NCI-H2107 (cell line): Measurements from ENCODE around the gene ZCCHC7.

Source experiments
- DNase-seq: peaks from one replicate; lab custom pipeline; 2025; lab: John Stamatoyannopoulos, UW

The ZCCHC7 gene

DNA sequence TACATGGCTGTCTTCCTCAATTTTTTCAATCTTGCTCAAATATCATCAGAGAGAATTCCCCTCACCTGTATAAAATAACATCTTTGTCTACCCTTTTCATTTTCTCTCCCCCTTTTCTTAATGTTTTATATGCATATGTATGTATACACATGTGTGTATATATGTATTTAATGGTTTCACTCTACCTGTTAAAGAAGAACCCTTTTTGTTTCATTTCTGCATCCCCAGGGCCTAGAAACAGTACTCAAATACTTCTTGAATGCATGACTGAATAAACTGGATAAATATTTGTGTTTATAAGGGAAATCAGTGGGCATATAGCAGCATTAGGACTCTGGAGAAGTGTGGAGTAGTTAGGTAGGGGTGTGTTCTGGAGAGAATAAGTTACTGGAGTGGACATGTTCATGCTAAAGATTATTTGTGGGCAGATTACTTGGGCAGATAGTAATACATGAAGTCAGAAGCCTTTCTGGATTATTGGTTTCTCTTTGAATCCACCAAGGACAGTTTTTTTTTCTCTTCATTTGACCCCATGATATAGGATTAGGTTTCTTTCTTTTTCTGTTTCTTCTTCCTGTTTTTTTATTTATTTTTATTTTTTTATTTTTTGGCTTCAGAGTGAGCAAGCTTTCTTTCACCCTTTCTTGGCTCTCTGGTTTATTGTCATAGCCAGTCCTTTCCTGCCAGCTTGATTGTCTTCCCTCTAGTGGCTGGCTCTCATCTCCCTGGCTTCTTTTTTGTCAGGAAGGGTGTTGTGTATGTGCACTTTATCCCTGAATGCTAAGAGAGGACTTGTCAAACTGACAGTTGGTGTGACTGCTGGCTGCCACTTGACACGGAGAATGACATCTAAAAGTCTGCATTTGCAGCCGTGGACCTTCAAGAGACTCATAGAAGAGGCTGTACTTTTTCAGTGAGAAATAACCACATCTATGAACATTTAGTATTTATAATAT is 89.3 kb downstream of the ZCCHC7 start:
- DNase-seq, result peak; percentile 2

DNA sequence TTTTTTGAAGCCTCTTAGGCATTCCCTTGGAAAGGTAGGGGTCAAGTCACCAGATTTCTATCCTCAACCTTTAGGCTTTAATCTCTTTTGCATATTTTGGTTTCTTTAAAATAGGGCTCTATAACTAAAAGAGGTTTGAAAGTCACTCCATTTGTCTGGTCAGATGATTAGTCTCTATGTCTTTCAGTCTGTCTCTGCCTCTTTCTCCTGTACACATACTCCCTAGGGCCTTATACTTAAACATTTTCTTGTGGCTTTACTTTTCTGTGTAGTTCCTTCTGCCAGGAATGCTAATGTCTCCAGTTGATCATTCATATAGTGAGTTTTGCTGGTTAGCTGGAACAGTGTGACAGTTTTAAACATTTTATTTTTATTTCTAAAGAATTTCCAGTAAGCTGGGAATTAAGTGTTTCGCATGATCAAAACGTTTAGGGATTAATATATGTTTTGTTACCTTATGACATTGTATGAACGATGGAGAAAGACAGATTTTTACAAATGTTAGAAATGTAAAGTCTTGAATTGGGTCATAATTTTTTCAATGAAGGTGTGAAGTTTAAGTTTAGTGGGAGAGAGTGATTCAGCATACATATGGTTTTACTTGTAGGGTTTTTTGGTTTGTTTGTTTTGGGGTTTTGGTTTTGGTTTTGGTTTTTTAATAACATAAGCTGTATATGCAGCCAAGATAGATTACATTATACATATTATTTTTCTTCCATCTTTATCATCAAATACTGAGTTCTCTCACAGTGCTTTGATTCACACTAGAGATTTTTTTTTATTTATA is 90.6 kb downstream of the ZCCHC7 start:
- no peak for DNase-seq

DNA sequence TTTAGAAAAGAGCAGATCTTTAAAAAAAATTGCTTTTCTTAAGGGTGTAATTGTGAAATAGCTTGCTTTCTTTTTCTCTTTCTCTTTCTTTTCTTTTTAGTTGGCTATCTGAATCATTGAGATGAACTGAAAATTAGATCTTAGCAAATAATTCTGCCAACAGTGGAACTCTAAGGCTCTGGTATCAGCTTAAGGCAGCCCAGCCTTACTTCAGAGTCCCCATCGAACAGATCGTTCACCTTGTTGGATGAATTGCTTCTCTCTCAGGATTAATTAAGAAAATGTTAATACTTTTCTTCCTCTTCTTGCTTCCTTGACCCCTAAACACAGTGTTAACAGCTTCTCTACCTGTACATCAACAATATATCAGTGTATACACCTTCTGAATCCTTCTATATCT is 92.1 kb downstream of the ZCCHC7 start:
- no peak for DNase-seq

DNA sequence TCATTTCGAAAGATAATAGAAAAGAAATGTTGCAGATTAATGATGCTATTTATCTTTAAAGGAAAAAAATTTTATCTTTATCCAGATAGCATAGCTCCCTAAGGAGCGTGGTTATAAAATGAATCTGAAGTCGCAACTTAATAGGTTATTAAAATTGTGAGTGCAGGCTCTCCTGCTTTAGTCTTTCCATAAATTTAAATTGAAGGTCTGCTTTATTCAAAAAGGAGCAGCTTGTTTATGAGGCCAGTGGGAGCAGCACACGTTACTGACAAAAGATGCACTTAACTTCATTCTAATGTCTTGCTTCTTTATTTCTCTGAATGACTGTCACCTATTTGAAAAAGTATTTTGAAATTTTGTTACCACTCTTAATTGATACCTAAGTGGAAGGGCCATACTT is 95.0 kb downstream of the ZCCHC7 start:
- no peak for DNase-seq

DNA sequence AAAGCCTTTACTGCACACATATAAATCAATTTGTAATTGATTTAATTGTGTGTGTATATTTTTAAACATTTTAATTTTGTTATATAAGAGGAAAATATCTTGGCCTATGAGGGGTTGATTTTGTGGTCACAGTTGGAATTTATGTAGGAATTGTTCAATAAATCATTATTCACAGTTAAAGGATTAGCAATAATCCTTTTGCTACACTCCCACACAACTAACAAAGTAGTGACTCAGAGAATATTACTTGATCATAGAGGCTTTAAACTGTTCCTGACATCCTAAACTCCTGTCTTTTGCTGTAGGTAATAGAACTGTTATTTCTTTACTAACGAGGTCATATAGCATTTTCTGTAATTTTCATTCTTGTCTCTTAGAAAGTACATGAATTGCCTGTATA is 95.5 kb downstream of the ZCCHC7 start:
- DNase-seq, result no peak

DNA sequence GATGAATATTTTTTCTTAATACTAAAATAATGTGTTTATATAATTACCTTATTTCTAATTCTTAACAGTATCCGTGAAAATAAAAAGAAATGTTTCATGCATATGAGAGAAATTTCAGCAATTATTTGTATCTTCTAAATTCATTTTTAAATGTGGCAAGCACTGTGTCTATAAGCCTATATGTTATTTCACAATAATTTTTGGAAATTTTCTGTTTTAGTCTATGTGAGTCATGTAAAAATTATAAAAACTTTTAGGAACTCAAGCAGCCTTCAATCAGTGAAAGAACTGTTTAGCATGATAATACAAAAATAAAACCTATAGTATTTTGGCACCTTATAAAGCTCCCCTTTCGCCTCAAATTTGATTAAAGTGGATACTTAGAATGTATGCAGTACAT is 96.8 kb downstream of the ZCCHC7 start:
- no peak for DNase-seq

DNA sequence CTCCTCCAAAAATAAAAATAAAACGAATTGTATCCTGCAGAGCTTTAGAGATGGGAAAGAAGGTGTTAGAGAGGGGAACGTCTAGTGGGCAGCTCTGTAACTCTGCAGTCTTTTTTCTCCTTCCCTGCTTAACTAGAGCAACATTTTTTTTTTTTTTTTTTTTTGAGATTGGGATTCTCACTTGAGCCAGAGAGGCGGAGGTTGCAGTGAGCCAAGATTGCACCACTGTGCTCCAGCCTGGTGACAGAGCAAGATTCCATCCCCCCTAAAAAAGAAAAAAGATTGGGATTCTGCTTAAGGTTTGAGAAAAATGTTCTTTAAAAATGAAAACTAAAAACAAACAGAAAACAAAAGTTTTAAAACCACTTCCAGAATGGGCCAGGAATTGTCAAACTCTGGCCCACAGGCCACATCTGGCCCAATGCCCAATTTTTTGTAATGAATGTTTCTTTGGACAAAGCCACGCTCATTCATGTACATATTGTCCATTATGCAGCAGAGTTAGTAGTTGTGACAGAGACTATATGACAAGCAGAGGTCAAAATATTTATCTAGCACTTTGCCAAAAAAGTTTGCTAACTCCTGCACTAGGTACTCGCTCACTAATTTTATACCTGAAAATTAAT is 98.5 kb downstream of the ZCCHC7 start:
- DNase-seq, result no peak

DNA sequence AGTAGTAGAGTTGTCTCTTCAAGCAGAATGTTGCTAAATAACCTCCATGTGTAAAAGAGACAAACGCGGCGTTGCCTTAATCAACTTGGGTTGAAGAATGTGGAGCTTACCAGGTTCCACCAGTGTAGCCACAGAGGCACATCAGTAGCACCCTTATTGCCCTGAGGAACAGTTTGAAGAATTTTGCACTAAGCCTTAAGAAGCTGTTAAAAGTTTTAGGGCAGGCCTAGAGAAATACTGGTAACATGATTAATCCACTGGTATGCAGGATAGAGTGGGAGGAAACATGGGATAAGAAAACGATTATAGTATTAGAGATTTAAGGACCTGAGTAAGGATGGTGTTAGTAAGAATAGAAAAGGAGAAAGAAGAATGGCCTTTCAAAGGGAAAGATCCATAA is 100.6 kb downstream of the ZCCHC7 start:
- DNase-seq, result no peak

DNA sequence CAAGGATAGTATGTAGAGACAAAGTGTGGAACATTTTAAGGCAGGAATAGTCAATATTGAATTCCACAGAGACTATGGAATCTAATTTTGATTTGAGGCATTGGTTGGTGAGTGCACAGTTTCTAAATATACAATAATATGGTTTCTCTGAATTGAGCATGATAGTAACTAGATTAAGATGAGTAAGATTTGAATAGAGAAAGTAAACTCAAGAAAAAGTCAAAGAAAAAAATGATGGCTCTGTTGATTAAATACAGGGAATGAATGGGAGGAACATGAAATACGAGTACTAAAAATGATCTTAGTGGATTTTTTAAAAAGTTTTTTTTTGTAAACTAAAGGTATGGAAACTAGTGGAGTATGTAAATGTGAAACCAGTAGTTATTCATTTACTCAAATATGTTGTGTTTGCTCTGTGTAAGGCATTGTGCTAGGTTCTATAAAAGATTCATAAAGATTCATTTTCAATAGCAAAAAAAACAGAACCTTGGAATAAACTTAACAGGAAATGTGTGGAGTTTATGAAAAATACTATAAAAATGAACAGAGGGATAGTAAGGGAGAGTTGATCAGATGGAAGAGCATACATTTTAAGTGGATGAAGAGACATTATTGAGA is 101.2 kb downstream of the ZCCHC7 start:
- no peak for DNase-seq

DNA sequence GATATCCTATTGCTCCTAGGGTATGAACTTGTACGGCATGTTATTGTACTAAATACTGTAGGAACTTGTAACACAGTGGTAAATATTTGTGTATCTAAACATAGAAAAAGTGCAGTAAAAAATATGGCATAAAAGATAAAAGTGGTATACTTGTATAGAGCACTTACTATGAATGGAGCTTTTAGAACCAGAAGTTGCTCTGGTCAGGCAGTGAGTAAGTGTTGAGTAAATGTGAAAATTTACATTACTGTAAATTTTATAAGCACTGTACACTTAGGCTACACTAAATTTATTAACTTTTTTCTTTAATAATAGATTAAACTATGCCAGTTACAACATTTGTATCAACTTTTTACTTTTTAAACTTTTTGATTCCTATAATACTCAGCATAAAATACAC is 109.1 kb downstream of the ZCCHC7 start:
- DNase-seq, result no peak

DNA sequence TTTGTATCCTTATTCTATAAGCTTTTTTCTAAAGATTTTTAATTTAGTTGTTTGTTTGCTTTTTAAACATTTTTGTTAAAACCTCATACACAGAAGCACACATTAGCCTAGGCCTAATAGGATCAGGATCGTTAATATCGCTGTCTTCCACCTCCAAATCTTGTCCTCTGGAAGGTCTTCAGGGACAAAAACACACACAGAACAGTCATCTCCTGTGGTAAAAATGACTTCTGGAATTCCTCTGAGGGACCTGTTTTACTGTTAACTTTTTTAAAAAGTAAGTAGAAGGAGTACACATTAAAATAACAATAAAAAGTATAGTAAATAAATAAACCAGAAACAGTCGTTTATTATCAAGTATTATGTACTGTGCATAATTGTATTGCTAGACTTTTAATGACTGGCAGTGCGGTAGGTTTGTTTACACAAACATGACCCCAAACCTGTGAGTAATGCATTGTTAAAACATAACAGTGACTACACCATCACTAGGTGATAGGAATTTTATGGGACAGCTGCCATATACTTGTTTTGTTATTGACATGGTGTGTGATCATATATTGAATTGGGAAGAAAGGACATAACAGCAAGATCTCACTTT is 109.6 kb downstream of the ZCCHC7 start:
- no peak for DNase-seq

DNA sequence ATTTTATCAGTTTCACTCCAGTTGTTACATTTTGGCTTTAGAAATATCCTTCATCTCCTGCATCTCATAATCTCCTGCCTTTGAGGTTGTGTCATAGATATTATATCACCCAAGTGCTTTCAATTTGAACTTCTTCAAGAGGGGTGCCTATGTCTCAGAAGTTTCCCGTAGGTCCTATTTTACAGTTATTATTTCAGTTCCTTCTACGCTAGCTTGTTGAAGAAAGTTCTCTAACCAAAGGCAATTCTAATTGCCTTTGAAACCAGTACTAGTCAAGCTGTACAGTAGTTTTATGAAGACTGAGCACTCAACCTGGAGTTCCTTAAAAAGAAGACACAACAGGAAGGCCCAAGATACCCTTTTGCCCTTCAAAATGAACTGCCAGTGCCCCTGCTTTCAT is 116.4 kb downstream of the ZCCHC7 start:
- DNase-seq, result no peak

DNA sequence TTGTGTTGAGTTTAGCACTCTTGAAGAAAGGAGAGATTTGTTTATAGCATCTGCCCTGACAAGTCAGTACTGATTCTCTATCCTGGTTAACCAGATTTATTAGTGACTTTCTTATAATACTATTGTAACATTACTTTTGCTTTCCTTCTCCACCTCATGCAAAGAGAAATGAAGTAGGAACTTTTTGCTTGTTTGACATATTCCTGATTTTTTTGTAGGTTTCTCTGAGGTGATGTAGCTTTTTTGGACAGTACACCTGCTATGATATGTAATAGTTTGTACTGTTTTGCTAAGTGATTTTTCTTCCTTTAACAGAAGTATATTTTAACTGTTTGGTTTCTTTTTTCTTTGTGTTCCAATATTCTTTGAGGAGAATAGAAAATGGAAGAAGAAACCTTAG is 117.7 kb downstream of the ZCCHC7 start:
- DNase-seq, result no peak

DNA sequence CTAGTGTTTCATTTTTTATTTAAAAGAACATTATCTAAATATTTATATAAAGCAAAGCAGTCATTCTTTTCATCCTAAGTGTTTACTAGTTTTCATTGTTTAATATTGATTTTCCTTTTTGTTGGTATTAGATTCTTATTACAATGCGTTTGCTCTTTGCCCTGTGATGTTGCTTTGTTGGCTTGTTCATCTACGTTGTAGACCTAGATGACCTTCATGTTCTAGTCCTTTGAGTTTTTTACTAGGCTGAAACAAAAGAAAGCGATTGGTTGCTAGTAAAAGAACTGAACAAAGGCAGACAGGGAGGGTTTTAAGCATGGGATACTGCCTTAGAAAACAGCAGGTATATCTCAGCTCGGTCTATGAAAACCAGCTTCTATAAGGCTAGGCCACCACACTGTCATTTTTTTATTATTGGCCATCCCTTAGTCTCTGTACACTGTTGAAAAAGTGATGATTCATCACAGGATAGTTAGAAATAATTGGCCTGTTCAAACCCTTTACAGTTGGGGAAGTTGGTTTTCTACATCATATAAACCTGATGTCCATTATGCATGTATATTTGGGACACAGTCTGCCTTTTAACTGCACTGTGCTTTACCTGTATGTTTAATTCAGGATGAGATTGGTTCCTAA is 119.0 kb downstream of the ZCCHC7 start:
- no peak for DNase-seq

DNA sequence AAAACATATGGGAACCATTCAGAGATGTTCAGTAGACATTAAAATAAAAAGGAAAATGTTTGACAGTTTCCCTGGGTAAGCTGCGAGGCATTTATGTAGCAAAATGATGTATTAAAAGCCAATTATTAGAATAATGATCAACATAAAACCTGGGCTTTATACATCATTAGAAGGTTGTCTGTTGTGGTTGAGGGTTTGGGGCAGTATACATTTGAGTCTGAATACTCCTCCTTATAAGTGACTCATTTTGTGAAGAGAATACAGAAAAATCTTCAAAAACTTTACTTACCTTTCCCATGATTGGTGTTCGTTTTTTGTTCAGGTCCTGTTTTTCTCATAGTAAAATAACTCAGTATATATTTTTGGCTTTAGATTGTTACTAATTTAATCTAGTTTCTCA is 119.5 kb downstream of the ZCCHC7 start:
- DNase-seq, result no peak

DNA sequence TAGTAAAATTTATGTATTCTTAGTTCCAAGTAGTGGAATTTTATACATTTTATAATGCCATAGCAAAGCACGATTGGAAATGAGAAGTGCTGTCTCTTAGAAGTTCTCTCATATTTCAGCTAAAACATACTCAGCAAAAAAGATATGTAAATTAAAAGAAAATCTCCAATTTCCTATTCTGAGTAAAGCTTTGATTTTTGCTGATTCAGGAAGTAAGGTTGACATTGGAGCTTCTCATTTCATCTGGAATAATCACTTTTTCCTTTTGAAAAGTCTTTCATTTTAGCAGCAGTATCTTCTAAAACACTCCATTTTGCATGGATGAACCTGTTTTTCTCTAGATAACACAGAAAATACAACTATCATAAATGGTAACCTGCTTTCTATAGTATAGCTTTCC is 121.0 kb downstream of the ZCCHC7 start:
- no peak for DNase-seq

DNA sequence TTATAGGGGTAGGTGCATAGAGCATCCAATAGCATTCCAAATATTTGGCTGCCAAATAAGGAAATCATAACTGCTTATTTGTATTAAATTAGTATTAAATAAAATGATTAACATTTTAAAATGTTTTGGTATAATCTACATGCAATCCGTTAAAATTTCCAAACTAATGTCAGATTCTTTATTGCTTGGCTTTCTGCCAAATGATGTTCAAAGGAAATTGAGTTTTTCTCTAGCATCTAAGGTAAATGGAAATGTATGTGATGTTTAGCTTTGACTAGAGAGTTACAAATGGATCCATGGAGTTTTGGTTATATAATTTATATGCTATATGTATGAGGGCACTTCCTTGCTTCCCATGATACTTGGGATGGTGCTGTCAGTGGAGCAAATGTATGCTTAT is 121.7 kb downstream of the ZCCHC7 start:
- DNase-seq, result no peak

DNA sequence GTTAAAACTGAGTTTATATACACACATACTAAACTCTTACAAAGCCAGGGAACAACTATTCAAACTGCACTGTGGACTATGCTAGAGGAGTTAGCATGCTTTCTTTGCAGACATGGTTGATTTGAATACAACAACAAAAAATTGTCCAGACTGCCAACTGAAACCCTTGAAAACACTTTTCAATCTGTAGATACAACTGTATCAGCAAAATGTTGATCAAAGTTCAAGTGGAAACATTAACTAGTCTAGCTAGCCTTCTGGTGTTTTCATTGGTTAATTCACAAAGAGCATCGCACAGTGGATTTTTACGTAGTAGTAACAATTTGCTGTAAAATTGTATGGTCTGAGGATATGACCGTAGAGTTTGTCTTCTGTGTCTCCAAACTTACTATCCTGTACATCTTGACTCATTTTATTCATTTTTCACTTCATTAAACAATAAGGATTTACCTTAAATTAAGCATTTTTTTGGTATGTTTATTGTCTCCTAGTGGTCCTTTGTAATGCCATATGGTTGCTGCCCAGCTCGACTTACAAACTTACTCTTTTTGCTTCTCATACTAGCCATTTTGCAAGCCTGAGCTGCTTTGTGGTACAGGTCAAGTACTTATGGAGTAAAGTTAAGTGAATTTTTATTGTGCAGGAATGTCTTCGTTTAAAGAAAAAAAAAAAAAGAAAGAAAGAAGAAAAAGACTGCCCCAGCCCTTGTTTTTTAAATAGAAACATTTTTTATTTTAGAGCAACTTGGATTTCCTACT is 123.4 kb downstream of the ZCCHC7 start:
- DNase-seq, result no peak

DNA sequence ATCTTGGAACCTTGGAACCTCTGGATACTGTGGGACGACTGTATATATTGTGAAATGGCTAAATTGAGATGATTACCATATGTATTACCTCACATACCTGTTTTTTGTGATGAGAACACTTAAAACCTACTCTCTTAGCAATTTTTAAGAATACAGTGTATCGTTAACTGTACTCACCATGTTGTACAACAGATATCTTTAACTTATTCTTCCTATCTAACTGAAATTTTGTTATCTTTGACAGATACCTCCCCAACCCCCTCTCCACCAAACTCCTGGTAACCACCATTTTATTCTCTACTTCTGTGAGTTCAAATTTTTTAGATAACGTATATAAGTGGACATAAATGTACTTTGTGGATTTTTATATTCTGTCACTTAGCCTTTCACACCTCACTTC is 126.5 kb downstream of the ZCCHC7 start:
- DNase-seq, result no peak

DNA sequence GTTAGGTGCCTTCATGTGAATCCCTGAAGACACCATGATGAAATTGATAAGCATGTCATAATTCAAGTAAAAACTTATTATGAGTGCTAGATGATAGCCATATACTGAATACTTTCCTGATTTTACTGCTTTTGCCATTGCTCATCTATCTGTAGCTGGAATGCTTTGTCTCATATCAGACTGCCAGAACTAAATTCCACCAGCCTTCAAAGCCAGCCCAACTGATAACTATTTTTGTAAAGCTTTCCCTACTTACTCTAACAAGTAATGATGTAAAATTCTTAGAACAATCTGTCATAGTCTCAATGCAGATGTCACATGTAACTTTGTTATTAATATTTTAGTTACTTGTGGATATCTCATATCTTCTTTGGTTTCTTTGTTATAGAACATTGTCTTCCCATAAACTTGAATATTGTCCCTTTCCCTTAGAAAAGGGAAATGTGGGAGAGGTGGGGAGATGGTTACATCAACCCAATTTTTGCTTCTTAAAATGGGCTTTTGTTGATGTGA is 128.3 kb downstream of the ZCCHC7 start:
- DNase-seq, result no peak
